ENCODE data around the gene CCKAR.

DNA sequence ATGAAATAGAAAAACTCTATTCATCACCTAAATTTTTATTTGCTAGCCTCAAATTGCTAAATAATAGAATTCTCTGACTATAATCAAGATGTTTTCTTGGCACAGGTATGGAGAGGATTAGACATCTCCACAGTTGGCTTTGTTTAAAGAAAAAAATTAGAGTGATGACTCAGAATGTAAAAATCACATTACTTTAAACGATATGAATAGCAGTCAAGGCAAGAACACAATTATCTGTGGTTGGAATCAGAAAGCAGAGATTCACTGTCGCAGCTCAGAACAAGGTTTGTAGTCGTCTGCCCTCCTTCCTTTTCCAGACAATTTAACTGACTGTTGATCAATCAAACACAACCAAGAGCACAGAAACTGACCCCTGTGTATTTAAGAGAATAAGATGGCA is 32.2 kb upstream of the CCKAR start:
- TF ChIP-seq, protein P1, sequence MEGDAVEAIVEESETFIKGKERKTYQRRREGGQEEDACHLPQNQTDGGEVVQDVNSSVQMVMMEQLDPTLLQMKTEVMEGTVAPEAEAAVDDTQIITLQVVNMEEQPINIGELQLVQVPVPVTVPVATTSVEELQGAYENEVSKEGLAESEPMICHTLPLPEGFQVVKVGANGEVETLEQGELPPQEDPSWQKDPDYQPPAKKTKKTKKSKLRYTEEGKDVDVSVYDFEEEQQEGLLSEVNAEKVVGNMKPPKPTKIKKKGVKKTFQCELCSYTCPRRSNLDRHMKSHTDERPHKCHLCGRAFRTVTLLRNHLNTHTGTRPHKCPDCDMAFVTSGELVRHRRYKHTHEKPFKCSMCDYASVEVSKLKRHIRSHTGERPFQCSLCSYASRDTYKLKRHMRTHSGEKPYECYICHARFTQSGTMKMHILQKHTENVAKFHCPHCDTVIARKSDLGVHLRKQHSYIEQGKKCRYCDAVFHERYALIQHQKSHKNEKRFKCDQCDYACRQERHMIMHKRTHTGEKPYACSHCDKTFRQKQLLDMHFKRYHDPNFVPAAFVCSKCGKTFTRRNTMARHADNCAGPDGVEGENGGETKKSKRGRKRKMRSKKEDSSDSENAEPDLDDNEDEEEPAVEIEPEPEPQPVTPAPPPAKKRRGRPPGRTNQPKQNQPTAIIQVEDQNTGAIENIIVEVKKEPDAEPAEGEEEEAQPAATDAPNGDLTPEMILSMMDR (IDR thresholded peaks at IDR 0.05 in 4 of 5, conservative IDR thresholded peaks at IDR 0.05 in 1 of 5), result no peak
- TF ChIP-seq POLR2A (IDR thresholded peaks at IDR 0.05), result no peak
